Neural cell (in vitro differentiated cells): ENCODE data around the gene UBE2Q1.
"Not testable (repeated sequence)": the region's sequence is repeated elsewhere in the genome, so short reads cannot be mapped to it uniquely, and the experiment has no call there.

ENCODE experiments used
- CTCF ChIP-seq: fragments of 450-650 bp; IDR thresholded peaks from 2 replicates; pipeline ENCODE4 v1.5.1; 2014; ENCODE audit warnings: antibody characterized with exemption, mild to moderate bottlenecking, moderate library complexity; ENCODE audit not compliant: poor library complexity, severe bottlenecking
- EP300 ChIP-seq: fragments of 450-650 bp; conservative IDR thresholded peaks from 2 replicates; pipeline ENCODE4 v1.6.1; 2014; ENCODE audit warnings: antibody characterized with exemption, mild to moderate bottlenecking, moderate library complexity; ENCODE audit not compliant: poor library complexity, severe bottlenecking
- EZH2 ChIP-seq: fragments of 200-600, 300-800 bp; shearing (Covaris generic), sonication (generic); IDR thresholded peaks from 2 replicates; pipeline ENCODE4 v1.6.1; 2014; ENCODE audit warnings: antibody characterized with exemption, low read length, borderline replicate concordance, mild to moderate bottlenecking; ENCODE audit not compliant: insufficient read depth, poor library complexity, severe bottlenecking
- POLR2AphosphoS5 ChIP-seq: IDR thresholded peaks from 2 replicates; pipeline ENCODE4 v1.6.1; 2012
- REST ChIP-seq: IDR thresholded peaks from 2 replicates; pipeline ENCODE4 v1.6.1; 2012; ENCODE audit warnings: borderline replicate concordance
- SMC3 ChIP-seq: fragments of 450-650 bp; conservative IDR thresholded peaks from 2 replicates; pipeline ENCODE4 v1.6.1; 2014; ENCODE audit warnings: antibody characterized with exemption, mild to moderate bottlenecking, moderate library complexity; ENCODE audit not compliant: poor library complexity
- TAF1 ChIP-seq: IDR thresholded peaks from 2 replicates; pipeline ENCODE4 v1.6.1; 2012; ENCODE audit warnings: low read depth

DNA sequence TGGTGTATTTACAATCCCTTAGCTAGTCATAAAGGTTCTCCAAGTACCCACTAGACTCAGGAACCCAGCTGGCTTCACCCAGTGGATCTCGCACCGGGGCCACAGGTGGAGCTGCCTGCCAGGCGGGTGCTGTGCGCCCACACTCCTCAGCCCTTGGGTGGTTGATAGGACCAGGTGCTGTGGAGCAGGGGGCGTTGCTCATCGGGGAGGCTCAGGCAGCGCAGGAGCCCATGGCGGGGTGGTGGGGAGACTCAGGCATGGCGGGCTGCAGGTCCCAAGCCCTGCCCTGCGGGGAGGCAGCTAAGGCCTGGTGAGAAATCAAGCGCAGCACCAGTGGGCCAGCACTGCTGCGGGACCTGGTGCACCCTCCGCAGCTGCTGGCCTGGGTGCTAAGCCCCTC is 26.5 kb downstream of the UBE2Q1 start:
- not testable (repeated sequence) for TF ChIP-seq POLR2AphosphoS5, EP300, CTCF, TAF1, REST, EZH2, SMC3
